GM21825 (cell line): ENCODE data around the gene ASB12.
A peak's percentile ranks its signal among the peaks of the same experiment; 100 is the strongest.
"Not testable (repeated sequence)": the region's sequence is repeated elsewhere in the genome, so short reads cannot be mapped to it uniquely, and the experiment has no call there.

Source experiments
- ATAC-seq: cut with Tn5 transposase; IDR thresholded peaks from one replicate; pipeline ENCODE4 v1.9.1; 2021; ENCODE audit warnings: mild to moderate bottlenecking, moderate library complexity; ENCODE audit not compliant: unreplicated experiment

Gene ASB12

GRCh38 chrX:64230123-64230970 lies at the start of gene ASB12:
TSS of gene ASB12 (minus strand) at chrX:64230607. CDS start at chrX:64225650, 4,957 bp downstream.
- ATAC-seq: no peak

GRCh38 chrX:64265265-64265664 lies 34.9 kb upstream of the ASB12 start:
- ATAC-seq: no peak

- ATAC-seq: no peak
Observed at GRCh38 chrX:64229154-64229553, 1.3 kb downstream of the ASB12 start.

DNA sequence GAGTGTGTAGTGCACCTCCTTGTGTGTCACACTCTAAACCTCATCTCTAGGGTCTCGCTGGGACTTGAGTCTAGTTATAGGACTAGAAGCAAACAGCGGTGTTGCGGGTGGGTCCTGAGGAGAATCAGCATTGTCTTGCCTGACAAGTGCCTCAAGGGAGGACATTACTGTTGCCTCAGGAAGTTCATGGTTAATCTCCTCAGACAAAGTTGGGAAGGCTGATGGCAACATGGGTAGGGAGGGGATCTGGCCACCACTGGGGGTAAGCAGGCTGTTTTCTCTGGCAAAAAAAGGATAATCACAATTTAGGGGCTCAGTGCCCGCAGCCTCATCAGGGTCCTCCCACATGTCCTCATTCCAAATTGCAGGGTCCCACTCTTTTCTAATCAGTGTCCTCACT lies 12.4 kb downstream of the ASB12 start:
- no peak for ATAC-seq

DNA sequence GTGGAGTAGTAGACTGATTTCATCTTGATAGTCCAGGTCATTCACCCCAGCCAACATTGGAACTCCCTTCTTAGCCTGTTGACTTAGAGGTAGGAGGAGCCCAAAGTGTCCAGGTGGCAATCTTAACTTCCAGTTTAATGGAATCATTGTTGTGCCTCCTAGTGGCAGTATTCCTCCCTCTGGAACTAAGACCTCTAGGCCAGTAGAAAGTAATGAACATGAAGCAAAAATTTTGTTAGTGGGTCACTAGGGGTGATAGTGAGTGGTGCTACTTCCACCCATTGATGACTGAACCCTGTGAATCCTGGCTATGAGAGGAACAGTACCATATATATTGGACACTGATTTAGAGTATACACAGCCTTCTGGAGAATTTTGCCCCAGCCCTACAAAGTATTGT lies 16.4 kb downstream of the ASB12 start:
- ATAC-seq: not testable (repeated sequence)

- ATAC-seq: no peak
Observed at GRCh38 chrX:64206556-64207162, 23.7 kb downstream of the ASB12 start.

DNA sequence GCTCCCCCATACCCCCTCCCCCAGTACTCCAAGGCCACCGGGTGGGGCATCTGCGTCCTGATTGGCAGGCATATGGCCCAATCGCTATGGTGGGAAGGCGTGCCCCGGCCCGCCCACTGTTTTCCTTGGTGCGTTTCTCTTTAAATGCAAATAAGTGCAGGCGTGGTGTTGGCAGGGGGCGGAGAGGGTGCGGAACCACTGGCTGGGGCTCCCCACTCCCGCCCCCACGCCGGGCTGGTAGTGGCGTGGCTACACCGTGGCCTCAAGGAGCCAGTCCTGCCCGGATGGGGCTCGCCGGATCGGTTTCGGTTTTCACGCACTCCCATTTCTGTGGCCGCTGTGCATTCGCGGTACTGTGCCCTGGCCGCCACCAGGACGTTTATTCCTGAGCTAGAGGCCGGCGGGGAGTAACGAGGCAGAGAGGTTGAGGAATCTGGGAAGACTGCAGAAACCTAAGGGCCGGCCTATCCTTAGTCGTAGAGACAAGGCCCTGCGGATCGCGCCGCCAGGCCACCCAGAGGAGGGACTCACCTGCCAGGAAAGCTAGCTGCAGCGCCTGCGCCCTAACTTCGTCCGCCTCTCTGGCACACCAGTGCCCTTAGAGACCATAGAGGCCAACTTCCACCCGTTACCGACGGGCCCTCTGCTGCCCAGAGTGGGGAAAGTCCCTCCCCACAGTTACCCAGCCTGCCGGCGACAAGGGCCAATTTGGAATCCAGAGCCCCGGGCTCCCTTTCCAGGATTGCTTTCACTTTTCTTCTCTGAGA lies 24.5 kb downstream of the ASB12 start:
- peak; percentile 85 for ATAC-seq

- peak; percentile 43 for ATAC-seq
Observed at GRCh38 chrX:64205441-64205734, 25.0 kb downstream of the ASB12 start, which contains the start of gene AMER1. TSS of gene AMER1 (minus strand) at chrX:64205708. CDS start at chrX:64193286, 12,422 bp downstream.

DNA sequence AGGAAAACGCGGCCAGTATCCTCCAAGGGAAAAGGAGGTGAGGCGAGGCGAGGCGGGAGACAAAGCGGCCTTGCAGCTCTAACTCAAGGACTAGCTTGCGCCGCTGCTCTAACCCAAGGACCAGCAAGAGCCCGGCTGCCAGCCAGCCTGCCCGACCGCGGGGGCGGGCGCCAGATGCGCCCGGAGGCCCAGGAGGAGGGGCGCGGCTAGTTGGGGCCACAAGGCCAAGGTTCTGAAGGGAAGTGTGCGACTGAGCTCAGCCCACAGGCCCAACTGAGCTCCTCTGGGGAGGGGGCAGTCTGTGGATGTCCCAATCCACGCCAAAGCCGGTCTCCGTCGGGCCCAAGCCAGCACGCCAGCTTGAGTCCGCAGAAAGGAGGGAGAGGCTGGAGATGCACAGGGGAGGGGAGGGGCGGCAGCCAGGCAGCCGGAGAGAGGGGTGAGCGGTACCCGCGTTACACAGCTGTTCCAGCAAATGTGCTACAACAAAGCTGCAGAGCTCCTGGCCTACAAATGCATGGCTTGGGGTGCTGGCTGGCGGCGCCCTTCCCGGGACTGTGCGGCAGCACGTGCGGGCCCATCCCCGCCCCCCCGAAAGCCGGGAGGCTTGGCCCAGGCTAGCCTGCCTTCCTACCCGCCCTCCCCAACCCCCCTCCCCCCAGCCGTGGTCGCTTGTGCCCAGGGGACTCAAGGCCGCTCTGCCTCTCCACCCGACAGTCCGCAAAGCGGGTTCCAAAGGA lies 25.5 kb downstream of the ASB12 start:
- peak; percentile 16 for ATAC-seq

- no peak for ATAC-seq
Observed at GRCh38 chrX:64204252-64204651, 26.2 kb downstream of the ASB12 start.

- no peak for ATAC-seq
Observed at GRCh38 chrX:64202808-64203325, 27.5 kb downstream of the ASB12 start.

- no peak for ATAC-seq
Observed at GRCh38 chrX:64198036-64198435, 32.4 kb downstream of the ASB12 start.

- no peak for ATAC-seq
Observed at GRCh38 chrX:64196606-64197005, 33.8 kb downstream of the ASB12 start.

GRCh38 chrX:64195862-64196261 lies 34.5 kb downstream of the ASB12 start:
- no peak for ATAC-seq

DNA sequence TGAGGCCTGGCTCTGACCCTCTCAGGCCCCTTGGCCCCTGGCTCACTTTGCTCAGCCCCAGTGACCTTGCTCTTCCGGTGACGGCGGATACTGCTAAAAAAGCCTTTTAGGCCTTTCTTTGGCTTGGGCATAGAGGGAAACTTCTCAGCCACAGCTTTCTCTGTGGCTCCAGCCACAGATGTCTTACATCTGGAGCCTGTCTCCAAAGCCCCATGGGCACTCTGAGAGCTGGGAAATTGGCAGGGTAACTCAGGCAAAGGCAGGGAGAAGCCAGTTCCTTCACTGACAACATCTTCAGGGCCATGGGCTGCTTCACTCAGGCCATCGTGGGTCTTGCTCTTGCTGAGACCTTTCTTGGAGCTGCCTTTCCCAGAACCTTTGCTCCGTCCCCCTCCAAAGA lies 37.7 kb downstream of the ASB12 start:
- ATAC-seq: no peak

GRCh38 chrX:64192040-64192439 lies 38.4 kb downstream of the ASB12 start:
- no peak for ATAC-seq

DNA sequence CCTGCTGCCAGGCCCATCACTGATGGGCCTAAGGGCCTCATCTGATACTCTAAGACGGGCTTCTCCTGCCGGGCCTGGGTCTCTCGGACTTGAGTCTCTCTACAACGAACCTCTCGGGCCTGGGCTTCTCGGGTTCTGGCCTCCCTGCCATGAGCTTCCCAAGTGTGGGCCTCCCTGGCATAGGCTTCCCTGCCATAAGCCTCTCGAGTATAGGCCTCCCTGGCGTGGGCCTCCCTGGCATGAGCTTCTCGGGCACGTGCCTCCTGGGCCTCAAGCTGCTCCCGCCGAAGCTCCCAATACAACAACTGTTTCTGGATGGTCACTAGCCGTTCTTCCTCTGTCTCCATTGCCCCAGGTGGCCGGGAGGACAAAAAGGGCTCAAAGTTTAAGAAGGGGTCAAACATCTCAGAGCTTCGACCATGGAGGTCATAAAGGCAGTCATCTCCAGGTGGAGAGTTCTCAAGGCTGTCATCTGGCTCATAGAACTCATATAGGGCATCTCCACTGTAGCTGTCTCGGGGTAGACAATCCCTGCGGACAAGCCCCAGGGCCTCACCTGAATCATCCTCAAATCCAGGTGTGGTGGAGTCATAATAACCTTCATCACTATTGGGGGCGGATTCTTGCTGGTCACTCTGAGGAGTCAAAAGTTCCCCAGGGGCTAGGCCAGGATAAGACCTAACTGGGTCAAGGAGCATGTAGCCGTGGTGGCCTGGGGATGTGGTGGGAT lies 39.0 kb downstream of the ASB12 start:
- no peak for ATAC-seq

- no peak for ATAC-seq
Observed at GRCh38 chrX:64190136-64190740, 40.2 kb downstream of the ASB12 start.

DNA sequence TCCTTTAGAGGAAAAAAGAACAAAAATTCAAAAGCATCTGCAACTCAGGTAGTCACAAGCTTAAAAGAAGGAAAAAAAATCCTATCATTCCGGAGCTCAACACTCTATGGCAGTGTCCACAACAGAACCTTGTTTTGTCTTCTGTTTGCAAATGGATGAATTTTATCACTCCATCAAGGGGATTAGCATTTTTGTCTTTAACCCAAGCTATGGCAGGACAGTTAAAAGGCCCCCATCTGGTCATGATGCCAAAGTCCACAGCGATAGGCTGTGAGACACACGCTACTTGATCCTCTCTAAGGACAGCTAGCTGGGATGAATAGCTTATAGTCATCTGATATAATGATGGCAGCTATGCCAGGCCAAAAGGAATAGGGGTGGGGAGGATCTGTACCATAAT lies 41.5 kb downstream of the ASB12 start:
- no peak for ATAC-seq

- no peak for ATAC-seq
Observed at GRCh38 chrX:64187762-64188150, 42.7 kb downstream of the ASB12 start.
